Raji (cell line): ENCODE data around the gene RBBP9.

Experiments
- POLR2A ChIP-seq: IDR thresholded peaks from 2 replicates; pipeline ENCODE4 v1.6.1; 2011; ENCODE audit warnings: low read depth, low read length, control low read depth; ENCODE audit not compliant: insufficient read depth

Gene RBBP9

DNA sequence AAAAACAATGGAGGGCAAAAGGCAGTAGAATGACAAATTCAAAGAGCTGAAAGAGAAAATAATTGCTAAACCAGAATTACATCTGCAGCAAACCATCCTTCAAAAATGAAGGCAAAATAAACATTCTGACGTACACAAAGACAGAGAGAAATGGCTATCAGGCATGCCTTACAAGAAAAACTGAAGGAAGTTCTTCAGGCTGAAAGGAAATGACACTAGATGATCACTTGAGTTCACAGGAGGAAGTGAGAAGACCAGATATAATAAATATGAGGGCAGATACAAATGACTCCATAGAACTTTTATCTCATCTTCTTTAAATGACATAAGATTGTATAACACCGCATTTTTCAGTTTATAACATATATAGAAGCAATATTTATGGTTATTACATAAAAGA, 60.2 kb downstream of the RBBP9 start:
- no peak for TF ChIP-seq POLR2A
